PC-3 (cell line): ENCODE results near the gene EEIG1. TPM values are rescaled to one million over a fixed set of nuclear protein-coding genes. Genes with fewer than 3 reads are reported as not detected.

Experiments
- ATAC-seq: fragments of 200-7000 bp; cut with Tn5 transposase; 2 replicates; pipeline ENCODE4 v1.9.1; 2020; ENCODE audit warnings: mild to moderate bottlenecking, moderate library complexity
- BruUV-seq: library from RNA; stranded (reverse); fragments of 400-500 nt; replicated peaks from 2 replicates; lab custom pipeline; 2021; lab: Mats Ljungman, UMichigan
- CTCF ChIA-PET: fragments of 300-600 bp; sonication (Branson Sonifier 250); formaldehyde crosslinking; loops from one replicate; lab custom pipeline; 2022; ENCODE audit warnings: antibody characterized with exemption; lab: Charles Lee
- POLR2A ChIA-PET: fragments of 300-600 bp; sonication (Branson Sonifier 250); formaldehyde crosslinking; loops from one replicate; lab custom pipeline; 2022; ENCODE audit warnings: antibody characterized with exemption; ENCODE audit not compliant: unreplicated experiment; lab: Charles Lee
- DNase-seq: peaks from one replicate; pipeline ENCODE4 v3.0.0-alpha.2; 2015
- H2AFZ ChIP-seq: fragments of 300-600 bp; sonication (generic); 2 replicates; pipeline ENCODE4 v1.6.0; 2016; ENCODE audit warnings: antibody characterized with exemption, low read length
- H3F3A ChIP-seq: fragments of 300-600 bp; sonication (generic); one replicate; pipeline ENCODE4 v1.6.0; 2017; ENCODE audit warnings: antibody characterized with exemption, low read length, control low read depth, mild to moderate bottlenecking; ENCODE audit not compliant: unreplicated experiment
- H3K27ac ChIP-seq: fragments of 300-600 bp; sonication (generic); 2 replicates; pipeline ENCODE4 v1.5.1; 2016; ENCODE audit warnings: mild to moderate bottlenecking, low read length
- H3K27me3 ChIP-seq: fragments of 300-600 bp; sonication (generic); 2 replicates; pipeline ENCODE4 v1.6.1; 2016; ENCODE audit warnings: low read length, mixed read lengths
- H3K36me3 ChIP-seq: fragments of 300-600 bp; sonication (generic); 2 replicates; pipeline ENCODE4 v1.6.1; 2016; ENCODE audit warnings: low read depth, mixed run types, low read length, mixed read lengths
- H3K4me1 ChIP-seq: fragments of 300-600 bp; sonication (generic); 2 replicates; pipeline ENCODE4 v1.5.1; 2016; ENCODE audit warnings: low read length; ENCODE audit not compliant: insufficient read depth
- H3K4me2 ChIP-seq: fragments of 300-600 bp; sonication (generic); 2 replicates; pipeline ENCODE4 v1.6.0; 2016; ENCODE audit warnings: low read length
- H3K4me3 ChIP-seq: fragments of 300-600 bp; sonication (generic); 2 replicates; pipeline ENCODE4 v1.5.1; 2016; ENCODE audit warnings: mild to moderate bottlenecking, low read length, mixed read lengths
- H3K79me2 ChIP-seq: fragments of 300-600 bp; sonication (generic); 2 replicates; pipeline ENCODE4 v1.6.1; 2017; ENCODE audit warnings: low read length, mixed read lengths
- H3K9ac ChIP-seq: fragments of 300-600 bp; sonication (generic); 2 replicates; pipeline ENCODE4 v1.6.0; 2016; ENCODE audit warnings: mild to moderate bottlenecking, low read length
- H3K9me2 ChIP-seq: fragments of 300-600 bp; sonication (generic); replicated peaks from 2 replicates; pipeline ENCODE4 v1.6.1; 2016; ENCODE audit warnings: mixed run types, low read length, mixed read lengths
- H3K9me3 ChIP-seq: fragments of 300-600 bp; sonication (generic); 2 replicates; pipeline ENCODE4 v1.6.1; 2016; ENCODE audit warnings: low read length, mixed read lengths
- H4K20me1 ChIP-seq: fragments of 300-600 bp; sonication (generic); 2 replicates; pipeline ENCODE4 v1.6.1; 2016; ENCODE audit warnings: low read length, mixed read lengths
- CTCF ChIP-seq: fragments of 300-600 bp; sonication (generic); conservative IDR thresholded peaks from 2 replicates; pipeline ENCODE4 v1.5.1; 2017; ENCODE audit warnings: antibody characterized with exemption, low read depth, mild to moderate bottlenecking, low read length
- EZH2 ChIP-seq: fragments of 300-600 bp; sonication (generic); IDR thresholded peaks from one replicate; pipeline ENCODE4 v1.6.1; 2017; ENCODE audit warnings: antibody characterized with exemption, mild to moderate bottlenecking, low read length; ENCODE audit not compliant: unreplicated experiment
- EZH2phosphoT487 ChIP-seq: fragments of 300-600 bp; sonication (generic); IDR thresholded peaks from 2 replicates; pipeline ENCODE4 v1.6.1; 2018; ENCODE audit warnings: mild to moderate bottlenecking, antibody characterized with exemption, low read length, borderline replicate concordance
- intact Hi-C: fragments of 100-400 bp; cut with micrococcal nuclease; formaldehyde crosslinking; loops from 2 replicates; pipeline ENCODE4 v1.9.0; 2023
- total RNA-seq: library from RNA; depleted of rRNA; stranded (reverse); fragments of >200 nt; gene quantifications from 2 replicates; pipeline ENCODE4 v1.2.3, GENCODE V29; 2014

The EEIG1 gene
- total RNA-seq, 1 experiment from 2014 or later = 10.8 TPM

DNA sequence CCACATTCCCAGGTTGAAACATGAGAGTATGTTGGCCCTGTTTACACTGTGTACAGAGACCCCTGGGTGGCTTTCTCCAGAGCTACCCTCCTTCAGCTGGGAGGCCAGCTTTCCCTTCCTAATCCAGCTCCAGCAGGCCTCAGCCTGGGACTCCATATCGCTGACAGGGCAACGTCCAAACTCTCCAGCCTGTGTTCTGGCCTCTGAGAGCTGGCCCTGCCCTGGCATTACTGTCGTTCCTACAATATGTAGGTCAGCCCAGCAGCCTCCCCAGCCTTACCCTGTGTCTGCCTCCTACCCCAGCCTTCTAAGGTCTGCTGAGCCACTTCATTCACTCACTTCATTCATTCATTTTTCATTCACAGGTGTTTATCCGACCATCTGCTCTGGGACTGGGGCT is 8.3 kb upstream of the EEIG1 start:
- Histone ChIP-seq H3K27ac (no peak overlapping the region), H3K27me3 (no peaks in the 10 kb centered on the region), H3K79me2 (no peaks in the 10 kb centered on the region), H3F3A (no peaks in the 10 kb centered on the region), H3K9me2 (no peaks in the 10 kb centered on the region), H3K36me3 (no peaks in the 10 kb centered on the region), H3K9ac (no peak overlapping the region), H3K4me1 (peaks cover 19% of the 10 kb centered on the region), H3K4me3 (no peak overlapping the region), H4K20me1 (no peaks in the 10 kb centered on the region), H3K4me2 (no peak overlapping the region), H3K9me3 (no peaks in the 10 kb centered on the region), H2AFZ (no peak overlapping the region)
- ATAC-seq (no peak), DNase-seq (no peak)
- intact Hi-C loops = no loop called here
- POLR2A ChIA-PET = no interaction called here
- TF ChIP-seq EZH2phosphoT487 = no peak
- TF ChIP-seq EZH2 = no peak
- TF ChIP-seq CTCF = no peak
- CTCF ChIA-PET = no interaction called here
- no TSS peak for BruUV-seq

DNA sequence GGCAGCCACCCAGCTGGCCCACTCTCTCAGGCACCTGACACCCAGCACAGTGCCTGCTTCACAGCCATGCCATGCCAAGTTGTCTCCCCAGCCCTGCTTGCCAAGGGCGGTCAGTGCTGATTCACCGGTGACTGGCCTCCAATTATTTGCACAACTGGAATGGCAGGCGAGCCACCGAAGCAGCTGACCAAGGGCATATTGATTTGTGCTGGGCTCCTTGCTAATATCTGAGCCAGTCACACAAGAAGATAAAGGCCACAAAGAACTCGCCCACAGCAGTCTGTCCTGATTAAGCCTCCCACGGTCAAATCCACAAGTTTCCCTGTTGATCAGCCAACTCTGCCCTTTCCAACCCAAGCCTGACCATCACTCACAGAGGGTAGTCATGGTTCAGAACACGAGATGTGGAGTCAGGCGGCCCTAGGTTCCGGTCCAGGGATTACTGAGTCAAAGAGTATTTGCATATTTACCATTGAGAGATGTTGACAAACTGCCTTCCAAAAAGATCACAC is 6.4 kb upstream of the EEIG1 start:
- TF ChIP-seq EZH2phosphoT487 (no peak), CTCF (no peak), EZH2 (no peak)
- H3K9me2 ChIP-seq = no peaks in the 10 kb centered on the region
- H2AFZ ChIP-seq = peak overlapping the region; percentile 54
- intact Hi-C loops = no loop called here
- CTCF ChIA-PET = no interaction called here
- no peak overlapping the region; the same call in 1 of the 2 replicates for H3K4me3 ChIP-seq
- H3F3A ChIP-seq = no peaks in the 10 kb centered on the region
- H3K27me3 ChIP-seq = no peaks in the 10 kb centered on the region
- peak overlapping the region; percentile 93 for H3K27ac ChIP-seq
- no TSS peak for BruUV-seq
- peak overlapping the region; percentile 39 for H3K4me2 ChIP-seq
- ATAC-seq (peak; percentile 96), DNase-seq (peak; percentile 91)
- peaks cover 19% of the 10 kb centered on the region for H3K4me1 ChIP-seq
- peak overlapping the region; percentile 34 for H3K9ac ChIP-seq
- no peaks in the 10 kb centered on the region for H3K79me2 ChIP-seq
- no peaks in the 10 kb centered on the region for H4K20me1 ChIP-seq
- POLR2A ChIA-PET = interaction anchor here (0.5 to 0.6 kb wide), 2 partner anchors 15 to 925 kb away, joined by 3 to 6 read pairs; no protein-coding TSS in a partner anchor
- no peaks in the 10 kb centered on the region for H3K9me3 ChIP-seq
- H3K36me3 ChIP-seq = no peaks in the 10 kb centered on the region

DNA sequence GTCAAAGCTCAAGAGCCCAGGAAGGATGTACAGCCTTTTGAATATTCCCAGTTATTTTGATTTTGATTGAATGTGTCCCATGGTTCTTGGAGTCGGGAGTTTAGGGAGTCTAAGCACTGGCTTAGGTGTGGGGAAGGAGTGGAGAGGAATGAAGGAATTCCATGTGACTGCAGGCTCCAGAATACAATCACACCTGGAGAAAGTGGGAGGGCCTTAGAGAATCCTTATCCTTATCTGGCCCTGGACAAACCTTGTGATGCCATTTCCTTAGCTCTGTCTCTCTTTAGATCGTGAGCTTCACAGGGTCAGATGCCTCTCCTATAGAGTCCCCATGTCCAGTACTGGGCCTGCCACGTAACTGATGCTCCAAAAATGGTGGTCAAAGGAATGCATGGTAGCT is 4.2 kb upstream of the EEIG1 start:
- Histone ChIP-seq H3K36me3 (no peaks in the 10 kb centered on the region), H3K79me2 (peaks cover 3% of the 10 kb centered on the region), H3K4me3 (no peak overlapping the region), H3K4me2 (no peak overlapping the region), H3F3A (no peaks in the 10 kb centered on the region), H3K9ac (no peak overlapping the region), H3K27ac (no peak overlapping the region), H4K20me1 (no peaks in the 10 kb centered on the region), H3K27me3 (no peaks in the 10 kb centered on the region), H3K9me3 (no peaks in the 10 kb centered on the region), H3K4me1 (peaks cover 19% of the 10 kb centered on the region), H2AFZ (no peak overlapping the region), H3K9me2 (no peaks in the 10 kb centered on the region)
- DNase-seq (no peak), ATAC-seq (no peak)
- intact Hi-C loops = no loop called here
- POLR2A ChIA-PET = no interaction called here
- CTCF ChIA-PET = no interaction called here
- no peak for TF ChIP-seq CTCF
- no peak for TF ChIP-seq EZH2
- no peak for TF ChIP-seq EZH2phosphoT487
- BruUV-seq = no TSS peak
